GM10248 (cell line): ENCODE measurements around the gene SH3RF3.

Experiments
- CTCF ChIA-PET: fragments of 300-600 bp; sonication (Branson Sonifier 250); formaldehyde crosslinking; extraction: SDS; loops from one replicate; lab custom pipeline; 2021; ENCODE audit warnings: antibody characterized with exemption; lab: Yijun Ruan, JAX
- POLR2A ChIA-PET: fragments of 350-650 bp; sonication (Branson Sonifier 250); formaldehyde crosslinking; extraction: SDS; loops from one replicate; lab custom pipeline; 2020; ENCODE audit warnings: antibody characterized with exemption; lab: Yijun Ruan, JAX
- DNase-seq: peaks from one replicate; pipeline ENCODE4 v3.0.0; 2012; ENCODE audit errors: extremely low spot score
- TF ChIP-seq, protein P1 (sequence below): IDR thresholded peaks from 2 replicates; pipeline ENCODE4 v1.5.1; 2012; ENCODE audit warnings: mild to moderate bottlenecking, low read depth; ENCODE audit errors: extremely low read depth, missing control alignments, control extremely low read depth

SH3RF3 gene

DNA sequence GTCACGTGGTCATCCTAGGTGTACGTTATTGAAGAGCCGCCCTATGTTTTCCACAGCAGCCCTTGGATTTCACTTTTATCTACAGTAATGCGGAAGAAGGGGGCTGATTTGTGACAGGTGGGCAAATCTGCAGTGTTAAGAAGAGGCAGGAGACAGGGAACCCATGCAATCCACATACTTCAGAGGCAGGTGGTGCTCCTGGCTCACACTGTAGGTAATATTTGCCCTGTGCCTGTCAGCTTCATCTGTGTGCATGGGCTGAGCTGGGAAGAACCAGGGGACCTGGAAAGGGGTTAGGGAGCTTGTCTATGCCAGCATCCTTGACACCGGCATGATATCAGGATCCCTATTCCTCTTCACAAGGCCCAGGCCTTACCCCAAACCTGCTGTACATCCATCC lies 183.9 kb downstream of the SH3RF3 start:
- POLR2A ChIA-PET = no interaction called here
- DNase-seq = no peak
- CTCF ChIA-PET = no interaction called here
- TF ChIP-seq, protein P1, sequence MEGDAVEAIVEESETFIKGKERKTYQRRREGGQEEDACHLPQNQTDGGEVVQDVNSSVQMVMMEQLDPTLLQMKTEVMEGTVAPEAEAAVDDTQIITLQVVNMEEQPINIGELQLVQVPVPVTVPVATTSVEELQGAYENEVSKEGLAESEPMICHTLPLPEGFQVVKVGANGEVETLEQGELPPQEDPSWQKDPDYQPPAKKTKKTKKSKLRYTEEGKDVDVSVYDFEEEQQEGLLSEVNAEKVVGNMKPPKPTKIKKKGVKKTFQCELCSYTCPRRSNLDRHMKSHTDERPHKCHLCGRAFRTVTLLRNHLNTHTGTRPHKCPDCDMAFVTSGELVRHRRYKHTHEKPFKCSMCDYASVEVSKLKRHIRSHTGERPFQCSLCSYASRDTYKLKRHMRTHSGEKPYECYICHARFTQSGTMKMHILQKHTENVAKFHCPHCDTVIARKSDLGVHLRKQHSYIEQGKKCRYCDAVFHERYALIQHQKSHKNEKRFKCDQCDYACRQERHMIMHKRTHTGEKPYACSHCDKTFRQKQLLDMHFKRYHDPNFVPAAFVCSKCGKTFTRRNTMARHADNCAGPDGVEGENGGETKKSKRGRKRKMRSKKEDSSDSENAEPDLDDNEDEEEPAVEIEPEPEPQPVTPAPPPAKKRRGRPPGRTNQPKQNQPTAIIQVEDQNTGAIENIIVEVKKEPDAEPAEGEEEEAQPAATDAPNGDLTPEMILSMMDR = no peak

DNA sequence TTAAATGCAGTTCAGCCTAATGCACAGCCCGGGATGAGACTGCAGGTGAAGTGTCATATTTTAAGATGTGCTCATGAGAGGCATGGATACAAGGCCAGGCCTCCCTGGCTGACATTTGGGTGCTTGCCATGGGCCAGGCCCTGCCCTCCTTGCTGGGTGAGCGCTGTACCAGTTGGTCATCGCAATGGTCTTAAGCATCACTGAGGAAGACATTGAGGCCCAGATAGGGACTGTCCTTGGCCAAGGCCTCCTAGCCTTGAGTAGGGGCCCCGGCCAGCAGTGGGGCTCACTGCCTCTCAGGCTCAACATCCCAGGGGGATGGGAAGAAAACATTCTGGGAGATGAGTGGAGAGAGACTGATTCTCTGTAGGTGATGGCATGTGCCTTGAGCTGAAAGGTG lies 184.3 kb downstream of the SH3RF3 start:
- TF ChIP-seq, protein P1 = no peak
- no peak for DNase-seq
- ChIA-PET CTCF (no interaction called here), POLR2A (no interaction called here)

DNA sequence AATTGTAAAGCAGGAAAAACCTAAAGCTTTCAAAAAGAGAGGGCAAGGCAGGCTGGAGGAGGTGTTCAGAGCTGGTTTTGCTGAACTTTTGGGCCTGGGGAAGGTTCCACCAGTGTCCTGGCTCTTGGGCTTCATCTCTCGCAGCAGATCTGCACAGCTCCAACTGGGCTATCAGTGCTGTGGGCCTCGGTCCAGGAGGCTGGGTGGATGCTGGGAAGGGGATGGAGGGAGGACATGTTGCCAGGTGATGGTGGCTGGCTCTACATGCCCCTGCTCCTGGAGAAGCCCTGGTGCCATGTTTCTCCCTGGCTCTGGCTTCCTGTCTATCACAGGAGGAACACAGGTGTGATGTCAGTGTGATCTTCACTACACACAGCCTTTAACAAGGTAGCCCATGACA lies 187.1 kb downstream of the SH3RF3 start:
- DNase-seq = no peak
- POLR2A ChIA-PET = no interaction called here
- TF ChIP-seq, protein P1 = no peak
- CTCF ChIA-PET = no interaction called here

DNA sequence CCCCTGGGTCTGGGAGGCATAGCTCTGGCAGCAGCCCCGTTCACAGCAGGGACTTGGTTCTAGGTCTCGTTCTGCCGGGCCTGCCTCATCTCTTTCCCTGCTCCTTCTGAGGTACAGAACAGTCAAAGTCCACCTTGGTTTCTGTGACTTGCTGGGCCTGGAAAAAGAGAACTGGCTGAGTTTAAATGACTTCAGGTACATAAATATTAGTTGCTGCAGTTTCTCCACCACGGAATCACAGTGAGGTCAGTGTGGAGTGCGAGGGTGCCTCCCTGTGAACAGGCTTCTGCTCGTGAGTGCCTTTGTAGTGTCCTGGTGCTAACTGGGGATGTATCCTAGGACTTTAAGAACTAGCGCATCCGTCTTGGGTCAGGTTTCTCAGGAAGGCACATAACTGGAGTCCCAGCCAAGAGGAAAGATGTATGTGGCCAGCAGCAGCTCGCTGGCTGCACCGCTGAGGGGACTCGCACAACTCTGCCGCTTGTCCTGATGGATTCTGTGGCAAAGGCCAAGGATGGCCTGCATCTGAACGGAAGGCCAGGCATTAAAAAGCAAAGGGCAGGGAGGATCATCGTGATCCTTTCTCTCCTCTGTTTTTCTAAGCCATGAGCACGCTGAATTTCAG lies 188.6 kb downstream of the SH3RF3 start:
- ChIA-PET POLR2A (no interaction called here), CTCF (no interaction called here)
- no peak for DNase-seq
- TF ChIP-seq, protein P1 = no peak

DNA sequence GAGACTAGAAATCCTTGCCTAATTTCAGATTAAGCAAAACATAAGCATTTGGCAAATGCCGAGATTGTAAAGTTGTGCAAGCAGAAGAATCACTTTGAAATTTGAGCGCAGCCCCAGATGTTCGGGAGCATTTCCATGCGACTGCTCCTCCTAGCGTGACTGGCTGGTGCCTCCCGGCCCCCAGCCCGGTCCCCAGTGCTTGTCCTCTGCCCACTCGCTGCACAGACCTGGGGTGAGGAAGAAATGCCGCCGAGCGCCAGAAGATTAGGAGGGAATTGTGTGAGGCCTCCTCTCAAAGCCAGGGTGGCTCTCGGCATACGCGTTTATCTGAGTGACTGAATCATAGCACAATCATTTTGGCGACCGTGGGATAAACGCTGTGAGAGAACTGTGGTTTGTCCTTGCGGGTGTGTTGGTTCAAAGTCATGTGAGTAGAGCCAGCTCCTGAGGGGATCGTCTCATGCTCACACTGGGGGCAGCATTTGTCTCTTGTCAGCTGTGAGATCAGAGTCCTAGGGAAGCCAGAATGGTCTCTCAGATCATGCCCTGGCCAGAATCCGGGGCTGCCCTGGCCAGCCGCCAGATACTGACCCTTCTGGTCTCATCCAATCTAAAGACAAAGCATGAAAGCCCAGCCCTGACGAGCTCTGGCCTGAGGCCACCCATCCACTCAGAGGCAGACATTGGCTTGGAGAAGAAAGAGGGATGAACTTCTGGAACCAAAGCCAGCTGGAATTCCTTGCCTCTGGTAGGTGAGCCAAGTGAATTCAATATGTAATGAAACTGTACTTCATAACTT lies 189.3 kb downstream of the SH3RF3 start:
- ChIA-PET CTCF (no interaction called here), POLR2A (no interaction called here)
- DNase-seq = no peak
- TF ChIP-seq, protein P1 = no peak

DNA sequence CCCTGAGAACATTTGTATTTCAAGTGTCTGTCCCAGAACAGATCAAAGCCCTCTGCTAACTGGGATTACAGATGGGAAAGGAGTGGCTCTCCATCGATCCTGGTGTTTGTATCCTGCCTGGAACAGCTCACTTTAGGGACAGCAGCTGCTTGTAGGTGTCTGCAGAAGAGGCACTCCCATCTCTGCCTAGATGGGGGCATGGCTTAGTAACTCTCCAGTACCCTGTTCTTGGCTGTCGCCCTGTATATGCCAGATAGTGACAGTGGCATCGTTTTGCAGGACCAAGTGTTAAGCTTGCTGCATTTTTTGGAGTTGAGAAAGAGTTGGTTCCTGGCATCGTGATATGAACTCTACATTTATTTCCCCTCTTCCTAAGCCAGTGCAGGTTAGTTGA lies 189.9 kb downstream of the SH3RF3 start:
- CTCF ChIA-PET = no interaction called here
- POLR2A ChIA-PET = no interaction called here
- DNase-seq = no peak

More for the DNA sequence above, 189.9 kb downstream of the SH3RF3 start:
- TF ChIP-seq, protein P1 = no peak
